K562 (cell line): ENCODE data around the gene NTNG1. TPM values are rescaled to one million over a fixed set of nuclear protein-coding genes. Genes with fewer than 3 reads are reported as not detected.

Experiments used
- ATAC-seq: fragments of 200-7000 bp; cut with Tn5 transposase; 3 replicates; pipeline ENCODE4 v1.9.1; 2020; ENCODE audit warnings: moderate library complexity
- BruUV-seq: library from RNA; stranded (reverse); fragments of 400-500 nt; replicated peaks from 2 replicates; lab custom pipeline; 2021; lab: Mats Ljungman, UMichigan
- CTCF ChIA-PET: fragments of 300-600 bp; formaldehyde crosslinking; extraction: SDS; loops from one replicate; lab custom pipeline; 2021; ENCODE audit warnings: low intra/inter-chr PET ratio; lab: Yijun Ruan, JAX
- POLR2A ChIA-PET: fragments of 300-600, 350-650 bp; sonication (Branson Sonifier 250); formaldehyde crosslinking; extraction: SDS; loops from one replicate; lab custom pipeline; 2021; ENCODE audit warnings: antibody characterized with exemption, inconsistent platforms; lab: Yijun Ruan, JAX
- DNase-seq, 4 experiments: peaks; one replicate each; pipeline versions ENCODE4 v3.0.0 to v3.0.0-alpha.2; 2011 to 2018; ENCODE audit warnings: low spot score in 3 of 4, mixed read lengths in 3 of 4; ENCODE audit errors: extremely low read depth in 1 of 4
- FAIRE-seq: peaks from 2 replicates; lab custom pipeline; 2011; peaks lifted over from hg19 to GRCh38; lab: Jason Lieb, UNC
- H2AFZ ChIP-seq: 2 replicates; pipeline ENCODE4 v1.6.0; 2011; ENCODE audit warnings: low read depth, low read length, control low read depth, inconsistent platforms
- H3K27ac ChIP-seq: fragments of 200-600 bp; 3 replicates; pipeline ENCODE4 v1.8.0; 2011; ENCODE audit warnings: low read depth, mild to moderate bottlenecking, control low read depth, inconsistent platforms, low read length, moderate library complexity, mixed read lengths; ENCODE audit errors: extremely low read depth
- H3K27me3 ChIP-seq, 2 experiments: fragments of 300-600 bp in 1 of 2; 2 replicates in 1 of 2; 3 replicates in 1 of 2; pipeline versions ENCODE4 v1.6.0 to v1.8.0; 2011; ENCODE audit warnings: inconsistent platforms in 2 of 2, low read length in 2 of 2, mild to moderate bottlenecking in 1 of 2, mixed read lengths in 1 of 2, moderate library complexity in 1 of 2; ENCODE audit not compliant: control insufficient read depth in 2 of 2, insufficient read depth in 2 of 2
- H3K36me3 ChIP-seq: fragments of 300-600 bp; 3 replicates; pipeline ENCODE4 v1.8.0; 2011; ENCODE audit warnings: mild to moderate bottlenecking, low read length, inconsistent platforms; ENCODE audit not compliant: control insufficient read depth, insufficient read depth
- H3K4me1 ChIP-seq, 2 experiments: fragments of 200-600 bp in 1 of 2; replicated peaks in 1 of 2; 2 replicates in 1 of 2; 3 replicates in 1 of 2; pipeline versions ENCODE4 v1.5.1 to v1.8.0; 2011; ENCODE audit warnings: inconsistent platforms in 2 of 2, low read length in 2 of 2, mild to moderate bottlenecking in 1 of 2, mixed read lengths in 1 of 2, moderate library complexity in 1 of 2; ENCODE audit not compliant: control insufficient read depth in 2 of 2, insufficient read depth in 2 of 2
- H3K4me2 ChIP-seq: 2 replicates; pipeline ENCODE4 v1.6.1; 2011; ENCODE audit warnings: low read length, control low read depth, inconsistent platforms, mixed read lengths; ENCODE audit not compliant: insufficient read depth
- H3K4me3 ChIP-seq: fragments of 200-600 bp; sonication (generic), shearing (Covaris generic); 2 replicates; pipeline ENCODE4 v1.5.1; 2016; ENCODE audit warnings: control low read depth, inconsistent platforms
- H3K79me2 ChIP-seq: fragments of 200-600 bp; 3 replicates; pipeline ENCODE4 v1.8.0; 2011; ENCODE audit warnings: low read length, inconsistent platforms; ENCODE audit not compliant: control insufficient read depth, insufficient read depth
- H3K9ac ChIP-seq, 2 experiments: 2 replicates each; pipeline versions ENCODE4 v1.6.0 to v1.6.1; 2011; ENCODE audit warnings: low read depth in 2 of 2, low read length in 2 of 2, control low read depth in 1 of 2, inconsistent platforms in 1 of 2, mild to moderate bottlenecking in 1 of 2, mixed read lengths in 1 of 2; ENCODE audit not compliant: insufficient read depth in 1 of 2
- H3K9me1 ChIP-seq: one replicate; pipeline ENCODE4 v1.6.0; 2011; ENCODE audit warnings: inconsistent platforms, mild to moderate bottlenecking, low read length, moderate library complexity; ENCODE audit not compliant: control insufficient read depth, insufficient read depth
- H3K9me3 ChIP-seq: replicated peaks from 2 replicates; pipeline ENCODE4 v1.5.1; 2011; ENCODE audit warnings: low read depth, low read length, inconsistent platforms; ENCODE audit not compliant: control insufficient read depth, insufficient read depth
- H4K20me1 ChIP-seq: replicated peaks from 2 replicates; pipeline ENCODE4 v1.6.1; 2011; ENCODE audit warnings: low read length, inconsistent platforms, mixed read lengths; ENCODE audit not compliant: control insufficient read depth, insufficient read depth
- E2F8 ChIP-seq: fragments of 450-650 bp; IDR thresholded peaks from 2 replicates; pipeline ENCODE4 v1.7.1; 2018; ENCODE audit warnings: mild to moderate bottlenecking, low read depth; ENCODE audit not compliant: partially characterized antibody
- HES1 ChIP-seq: fragments of 450-650 bp; IDR thresholded peaks from 2 replicates; pipeline ENCODE4 v1.6.1; 2016; ENCODE audit warnings: low read depth, mild to moderate bottlenecking, moderate library complexity
- MTF1 ChIP-seq: fragments of 250-450 bp; sonication (Bioruptor Pico); IDR thresholded peaks from 2 replicates; pipeline ENCODE4 v1.9.0; 2021; ENCODE audit warnings: moderate library complexity, mild to moderate bottlenecking, inconsistent platforms, borderline replicate concordance
- VEZF1 ChIP-seq: fragments of 200-800 bp; sonication (Bioruptor generic); IDR thresholded peaks from 2 replicates; pipeline ENCODE4 v1.6.1; 2017; ENCODE audit warnings: missing genetic modification characterization, missing compliant biosample characterization
- ZNF639 ChIP-seq, 2 experiments: fragments of 200-800 bp in 1 of 2; sonication (Bioruptor generic) in 1 of 2; sonication (generic) in 1 of 2; formaldehyde crosslinking in 1 of 2; IDR thresholded peaks in 1 of 2; conservative IDR thresholded peaks in 1 of 2; 2 replicates each; pipeline versions ENCODE4 v1.5.0 to v1.6.1; 2016 to 2020; ENCODE audit warnings: missing compliant biosample characterization in 1 of 2, missing genetic modification characterization in 1 of 2, missing genetic modification reagents in 1 of 2
- ZSCAN29 ChIP-seq: fragments of 450-650 bp; IDR thresholded peaks from 2 replicates; pipeline ENCODE4 v1.6.1; 2017
- WGBS: fragments of 100-300 bp; shearing (Covaris generic); methylation state at CpG from one replicate; pipeline ENCODE4 v1.1.6; 2016; ENCODE audit warnings: low coverage, mixed read lengths; ENCODE audit not compliant: insufficient coverage; ENCODE audit errors: missing lambda C conversion rate; 5-methylcytosine and 5-hydroxymethylcytosine counted together
- in situ Hi-C: fragments of 300-500 bp; cut with MboI; formaldehyde crosslinking; loops from 4 replicates; pipeline ENCODE4 v1.15.0; 2018; ENCODE audit warnings: inconsistent platforms, mixed read lengths
- intact Hi-C: fragments of 100-400 bp; cut with micrococcal nuclease; formaldehyde crosslinking; loops from 2 replicates; pipeline ENCODE4 v1.14.2; 2022
- polyA plus RNA-seq, 8 experiments: library from polyadenylated mRNA; depleted of rRNA in 4 of 8; stranded (reverse) in 5 of 8; unstranded in 3 of 8; fragments of >200 nt; fragmentation: Nextera tagmentation in 2 of 8; fragmentation: Illumina TruSeq in 1 of 8; extraction: Ambion mirVana in 2 of 8; extraction: Trizol in 1 of 8; gene quantifications; 2 replicates each; pipeline versions ENCODE4 v1.2.1 to v1.2.3, GENCODE V29; 2011 to 2014; ENCODE audit warnings: inconsistent platforms in 1 of 8, missing spikeins in 1 of 8
- total RNA-seq, 7 experiments: library from RNA; depleted of rRNA in 6 of 7; stranded (reverse); fragments of >200 nt in 6 of 7; fragmentation: Illumina TruSeq in 2 of 7; extraction: Trizol in 2 of 7; gene quantifications; 2 replicates each; pipeline versions ENCODE4 v1.2.1 to v1.2.3, GENCODE V29; 2011 to 2021; ENCODE audit warnings: low replicate concordance in 1 of 7

The NTNG1 gene
- total and polyA plus RNA-seq, 9 of the 15 experiments (the other 6 are each of a cell fraction or from before 2014, with no cell fraction given) = not detected

GRCh38 chr1:107298526-107298925 lies 157.7 kb downstream of the NTNG1 start (continued):
- no peak for TF ChIP-seq VEZF1 (CRISPR knock-in tag)
- TF ChIP-seq ZNF639 (CRISPR knock-in tag; conservative IDR thresholded peaks at IDR 0.05 in 1 of 2, IDR thresholded peaks at IDR 0.05 in 1 of 2) = no peak
- no peak for TF ChIP-seq HES1

DNA sequence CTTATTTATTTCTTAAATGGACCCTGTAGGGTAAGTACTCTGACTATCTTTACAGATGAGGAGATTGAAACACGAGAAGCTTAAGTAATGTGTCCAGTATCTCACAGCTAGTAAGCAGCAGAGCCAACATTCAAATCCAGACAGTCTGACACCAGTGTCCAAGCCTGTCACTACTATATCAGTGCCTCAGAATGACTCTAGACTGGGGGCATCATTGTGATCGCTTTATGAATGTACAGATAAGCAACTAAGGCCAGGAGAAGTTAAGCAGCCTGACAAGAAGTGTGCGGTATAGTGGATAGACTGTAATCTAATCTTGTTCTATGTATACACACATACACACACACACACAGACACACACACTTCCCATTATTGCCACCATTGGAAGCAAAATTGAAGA lies 158.7 kb downstream of the NTNG1 start:
- Histone ChIP-seq H3K79me2 (no peaks in the 10 kb centered on the region), H3K27ac (no peak overlapping the region), H3K9me1 (no peaks in the 10 kb centered on the region), H2AFZ (no peak overlapping the region), H3K27me3 (no peaks in the 10 kb centered on the region), H3K9me3 (peaks cover 2% of the 10 kb centered on the region; the same call in 1 of the 2 replicates), H3K4me3 (no peak overlapping the region), H3K4me1 (no peaks in the 10 kb centered on the region), H4K20me1 (no peaks in the 10 kb centered on the region), H3K36me3 (no peaks in the 10 kb centered on the region), H3K9ac (no peak overlapping the region), H3K4me2 (no peak overlapping the region)
- BruUV-seq = no TSS peak
- ATAC-seq (no peak), FAIRE-seq (no peak), DNase-seq (no peak)
- intact Hi-C loops (no loop called here), in situ Hi-C loops (no loop called here)
- ChIA-PET POLR2A (no interaction called here), CTCF (no interaction called here)
- 6% methylated on average over 3 of the region's 3 CpGs for WGBS
- TF ChIP-seq E2F8 = no peak
- TF ChIP-seq ZSCAN29 = no peak
- TF ChIP-seq MTF1 (CRISPR knock-in tag) = no peak
